Panc1 (cell line): Measurements from ENCODE around the gene ADAM12. TPM values are rescaled to one million over a fixed set of nuclear protein-coding genes. Genes with fewer than 3 reads are reported as not detected.

Experiments used
- ATAC-seq: fragments of 200-7000 bp; cut with Tn5 transposase; 2 replicates; pipeline ENCODE4 v1.9.1; 2020; ENCODE audit warnings: mild to moderate bottlenecking, moderate library complexity
- BruUV-seq: library from RNA; stranded (reverse); fragments of 400-500 nt; replicated peaks from 2 replicates; lab custom pipeline; 2021; lab: Mats Ljungman, UMichigan
- CTCF ChIA-PET: fragments of 300-600 bp; sonication (Branson Sonifier 250); formaldehyde crosslinking; loops from one replicate; lab custom pipeline; 2022; ENCODE audit warnings: antibody characterized with exemption; lab: Charles Lee
- POLR2A ChIA-PET: fragments of 300-600 bp; sonication (Branson Sonifier 250); formaldehyde crosslinking; loops from one replicate; lab custom pipeline; 2022; ENCODE audit warnings: antibody characterized with exemption; lab: Charles Lee
- DNase-seq: peaks from one replicate; pipeline ENCODE4 v3.0.0-alpha.2; 2010; ENCODE audit warnings: low read depth, low spot score
- H3K27ac ChIP-seq: 2 replicates; pipeline ENCODE4 v1.5.1; 2011; ENCODE audit warnings: mild to moderate bottlenecking, low read length, inconsistent platforms
- H3K27me3 ChIP-seq: fragments of 200-500 bp; sonication (Bioruptor generic); 2 replicates; pipeline ENCODE4 v1.6.0; 2014; ENCODE audit warnings: low read length, inconsistent platforms; ENCODE audit not compliant: control insufficient read depth, insufficient read depth
- H3K36me3 ChIP-seq: fragments of 200-500 bp; sonication (Bioruptor generic); 2 replicates; pipeline ENCODE4 v1.5.1; 2014; ENCODE audit warnings: inconsistent platforms, mild to moderate bottlenecking, low read length, moderate library complexity; ENCODE audit not compliant: control insufficient read depth, insufficient read depth
- H3K4me1 ChIP-seq: 2 replicates; pipeline ENCODE4 v1.5.1; 2011; ENCODE audit warnings: inconsistent platforms, mild to moderate bottlenecking, low read length, moderate library complexity; ENCODE audit not compliant: control insufficient read depth, insufficient read depth
- H3K4me3 ChIP-seq, 2 experiments: 2 replicates each; pipeline ENCODE4 v1.5.1; 2011 to 2012; ENCODE audit warnings: low read depth in 2 of 2, low read length in 2 of 2, mild to moderate bottlenecking in 2 of 2, inconsistent platforms in 1 of 2, moderate library complexity in 1 of 2
- H3K9me3 ChIP-seq: fragments of 200-500 bp; sonication (Bioruptor generic); 2 replicates; pipeline ENCODE4 v1.5.1; 2014; ENCODE audit warnings: low read depth, mild to moderate bottlenecking, inconsistent platforms, low read length, moderate library complexity; ENCODE audit not compliant: control insufficient read depth, insufficient read depth
- POLR2AphosphoS5 ChIP-seq: IDR thresholded peaks from 2 replicates; pipeline ENCODE4 v1.6.1; 2012; ENCODE audit warnings: mild to moderate bottlenecking, low read depth, low read length, moderate library complexity
- SIN3A ChIP-seq: IDR thresholded peaks from 2 replicates; pipeline ENCODE4 v1.6.1; 2012; ENCODE audit warnings: low read depth, mild to moderate bottlenecking, low read length, moderate library complexity, borderline replicate concordance; ENCODE audit not compliant: insufficient read depth
- TCF7L2 ChIP-seq: IDR thresholded peaks from 2 replicates; pipeline ENCODE4 v1.6.1; 2011; ENCODE audit warnings: mild to moderate bottlenecking, low read depth, low read length, inconsistent platforms
- in situ Hi-C: cut with HindIII; loops from 2 replicates; pipeline ENCODE4 v1.10.0; 2016; ENCODE audit warnings: low sequenced_read_pairs, low pct_unique_long_range_greater_than_20kb
- intact Hi-C: fragments of 100-400 bp; cut with micrococcal nuclease; formaldehyde crosslinking; loops from one replicate; pipeline ENCODE4 v1.10.0; 2022; ENCODE audit not compliant: unreplicated experiment
- total RNA-seq: library from RNA; stranded (reverse); gene quantifications from one replicate; pipeline ENCODE4 v1.2.1, GENCODE V29; 2021; ENCODE audit not compliant: unreplicated experiment
- TF ChIP-seq, protein P1 (sequence below), 2 experiments: IDR thresholded peaks; 2 replicates each; pipeline ENCODE4 v1.6.1; 2011 to 2012; ENCODE audit warnings: low read depth in 2 of 2, control low read depth in 1 of 2, low read length in 1 of 2, mild to moderate bottlenecking in 1 of 2, moderate library complexity in 1 of 2; ENCODE audit not compliant: insufficient read depth in 1 of 2
- TF ChIP-seq, protein P2 (sequence below): fragments of 450-650 bp; IDR thresholded peaks from 2 replicates; pipeline ENCODE4 v1.5.1; 2017; ENCODE audit warnings: mild to moderate bottlenecking

The ADAM12 gene
- total RNA-seq, 1 experiment from 2014 or later, result 0.10 TPM

DNA sequence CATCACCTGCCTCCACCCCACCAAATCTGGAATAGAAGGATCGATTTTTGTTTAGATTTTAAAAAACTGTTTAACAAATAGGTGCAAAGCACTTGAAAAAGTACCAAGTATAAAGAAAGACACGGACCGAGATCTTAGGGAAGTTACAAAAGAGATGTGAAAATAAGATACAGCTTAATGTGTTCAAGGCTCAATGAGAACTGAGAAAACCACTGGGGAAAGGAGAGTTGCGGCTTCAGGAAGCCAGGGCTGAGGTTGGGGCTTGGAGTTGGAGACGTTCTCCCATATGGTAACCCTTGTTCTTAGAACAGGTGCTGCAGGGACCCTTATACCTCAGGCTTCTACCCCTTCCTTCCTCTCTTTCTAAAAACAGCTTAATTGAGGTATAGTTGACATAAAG, 351.8 kb downstream of the ADAM12 start:
- H3K27ac ChIP-seq, result no peak overlapping the region
- no peaks in the 10 kb centered on the region for H3K27me3 ChIP-seq
- in situ Hi-C loops, result no loop called here
- peaks cover 22% of the 10 kb centered on the region for H3K9me3 ChIP-seq
- ATAC-seq (no peak), DNase-seq (no peak)
- ChIA-PET CTCF (no interaction called here), POLR2A (no interaction called here)
- H3K36me3 ChIP-seq, result no peaks in the 10 kb centered on the region
- H3K4me3 ChIP-seq, result no peak overlapping the region
- TF ChIP-seq, protein P1, sequence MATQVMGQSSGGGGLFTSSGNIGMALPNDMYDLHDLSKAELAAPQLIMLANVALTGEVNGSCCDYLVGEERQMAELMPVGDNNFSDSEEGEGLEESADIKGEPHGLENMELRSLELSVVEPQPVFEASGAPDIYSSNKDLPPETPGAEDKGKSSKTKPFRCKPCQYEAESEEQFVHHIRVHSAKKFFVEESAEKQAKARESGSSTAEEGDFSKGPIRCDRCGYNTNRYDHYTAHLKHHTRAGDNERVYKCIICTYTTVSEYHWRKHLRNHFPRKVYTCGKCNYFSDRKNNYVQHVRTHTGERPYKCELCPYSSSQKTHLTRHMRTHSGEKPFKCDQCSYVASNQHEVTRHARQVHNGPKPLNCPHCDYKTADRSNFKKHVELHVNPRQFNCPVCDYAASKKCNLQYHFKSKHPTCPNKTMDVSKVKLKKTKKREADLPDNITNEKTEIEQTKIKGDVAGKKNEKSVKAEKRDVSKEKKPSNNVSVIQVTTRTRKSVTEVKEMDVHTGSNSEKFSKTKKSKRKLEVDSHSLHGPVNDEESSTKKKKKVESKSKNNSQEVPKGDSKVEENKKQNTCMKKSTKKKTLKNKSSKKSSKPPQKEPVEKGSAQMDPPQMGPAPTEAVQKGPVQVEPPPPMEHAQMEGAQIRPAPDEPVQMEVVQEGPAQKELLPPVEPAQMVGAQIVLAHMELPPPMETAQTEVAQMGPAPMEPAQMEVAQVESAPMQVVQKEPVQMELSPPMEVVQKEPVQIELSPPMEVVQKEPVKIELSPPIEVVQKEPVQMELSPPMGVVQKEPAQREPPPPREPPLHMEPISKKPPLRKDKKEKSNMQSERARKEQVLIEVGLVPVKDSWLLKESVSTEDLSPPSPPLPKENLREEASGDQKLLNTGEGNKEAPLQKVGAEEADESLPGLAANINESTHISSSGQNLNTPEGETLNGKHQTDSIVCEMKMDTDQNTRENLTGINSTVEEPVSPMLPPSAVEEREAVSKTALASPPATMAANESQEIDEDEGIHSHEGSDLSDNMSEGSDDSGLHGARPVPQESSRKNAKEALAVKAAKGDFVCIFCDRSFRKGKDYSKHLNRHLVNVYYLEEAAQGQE (IDR thresholded peaks at IDR 0.05; ENCODE audit: insufficient read depth in 1 of 2, low read depth in 2 of 2, low read length in 1 of 2), result no peak
- no peak for TF ChIP-seq SIN3A
- TF ChIP-seq, protein P2, sequence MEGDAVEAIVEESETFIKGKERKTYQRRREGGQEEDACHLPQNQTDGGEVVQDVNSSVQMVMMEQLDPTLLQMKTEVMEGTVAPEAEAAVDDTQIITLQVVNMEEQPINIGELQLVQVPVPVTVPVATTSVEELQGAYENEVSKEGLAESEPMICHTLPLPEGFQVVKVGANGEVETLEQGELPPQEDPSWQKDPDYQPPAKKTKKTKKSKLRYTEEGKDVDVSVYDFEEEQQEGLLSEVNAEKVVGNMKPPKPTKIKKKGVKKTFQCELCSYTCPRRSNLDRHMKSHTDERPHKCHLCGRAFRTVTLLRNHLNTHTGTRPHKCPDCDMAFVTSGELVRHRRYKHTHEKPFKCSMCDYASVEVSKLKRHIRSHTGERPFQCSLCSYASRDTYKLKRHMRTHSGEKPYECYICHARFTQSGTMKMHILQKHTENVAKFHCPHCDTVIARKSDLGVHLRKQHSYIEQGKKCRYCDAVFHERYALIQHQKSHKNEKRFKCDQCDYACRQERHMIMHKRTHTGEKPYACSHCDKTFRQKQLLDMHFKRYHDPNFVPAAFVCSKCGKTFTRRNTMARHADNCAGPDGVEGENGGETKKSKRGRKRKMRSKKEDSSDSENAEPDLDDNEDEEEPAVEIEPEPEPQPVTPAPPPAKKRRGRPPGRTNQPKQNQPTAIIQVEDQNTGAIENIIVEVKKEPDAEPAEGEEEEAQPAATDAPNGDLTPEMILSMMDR, result no peak
- TF ChIP-seq TCF7L2, result no peak
- no peak for TF ChIP-seq POLR2AphosphoS5
- H3K4me1 ChIP-seq, result no peaks in the 10 kb centered on the region
- BruUV-seq, result no TSS peak
- intact Hi-C loops, result no loop called here

DNA sequence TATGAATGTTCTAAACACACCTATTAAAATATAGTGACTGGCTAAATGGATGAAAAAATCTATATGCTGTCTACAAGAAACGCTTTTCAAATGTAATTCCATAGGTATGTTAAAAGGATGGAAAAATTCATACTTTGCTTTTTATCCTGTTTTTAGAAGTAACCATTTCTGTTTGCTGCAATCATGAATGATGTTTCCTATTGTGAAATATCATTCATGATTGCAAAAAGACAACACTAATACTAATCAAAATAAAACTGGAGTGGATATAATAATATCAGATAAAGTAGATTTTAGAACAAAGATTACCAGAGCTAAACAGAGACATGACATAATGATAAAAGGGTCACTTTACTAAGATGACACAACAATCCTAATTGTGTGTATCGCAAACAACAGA, 353.7 kb downstream of the ADAM12 start:
- Histone ChIP-seq H3K4me3 (no peak overlapping the region), H3K27me3 (no peaks in the 10 kb centered on the region), H3K36me3 (no peaks in the 10 kb centered on the region), H3K9me3 (peaks cover 22% of the 10 kb centered on the region), H3K4me1 (no peaks in the 10 kb centered on the region), H3K27ac (no peak overlapping the region)
- ChIA-PET CTCF (no interaction called here), POLR2A (no interaction called here)
- intact Hi-C loops, result no loop called here
- ATAC-seq, result no peak
- no TSS peak for BruUV-seq
- TF ChIP-seq, protein P1 (IDR thresholded peaks at IDR 0.05; ENCODE audit: insufficient read depth in 1 of 2, low read depth in 2 of 2, low read length in 1 of 2), result no peak
- TF ChIP-seq POLR2AphosphoS5 (no peak), SIN3A (no peak), TCF7L2 (no peak)
- TF ChIP-seq, protein P2, result no peak
- in situ Hi-C loops, result no loop called here
- DNase-seq, result no peak
